ENCODE results near the gene GLUL.

DNA sequence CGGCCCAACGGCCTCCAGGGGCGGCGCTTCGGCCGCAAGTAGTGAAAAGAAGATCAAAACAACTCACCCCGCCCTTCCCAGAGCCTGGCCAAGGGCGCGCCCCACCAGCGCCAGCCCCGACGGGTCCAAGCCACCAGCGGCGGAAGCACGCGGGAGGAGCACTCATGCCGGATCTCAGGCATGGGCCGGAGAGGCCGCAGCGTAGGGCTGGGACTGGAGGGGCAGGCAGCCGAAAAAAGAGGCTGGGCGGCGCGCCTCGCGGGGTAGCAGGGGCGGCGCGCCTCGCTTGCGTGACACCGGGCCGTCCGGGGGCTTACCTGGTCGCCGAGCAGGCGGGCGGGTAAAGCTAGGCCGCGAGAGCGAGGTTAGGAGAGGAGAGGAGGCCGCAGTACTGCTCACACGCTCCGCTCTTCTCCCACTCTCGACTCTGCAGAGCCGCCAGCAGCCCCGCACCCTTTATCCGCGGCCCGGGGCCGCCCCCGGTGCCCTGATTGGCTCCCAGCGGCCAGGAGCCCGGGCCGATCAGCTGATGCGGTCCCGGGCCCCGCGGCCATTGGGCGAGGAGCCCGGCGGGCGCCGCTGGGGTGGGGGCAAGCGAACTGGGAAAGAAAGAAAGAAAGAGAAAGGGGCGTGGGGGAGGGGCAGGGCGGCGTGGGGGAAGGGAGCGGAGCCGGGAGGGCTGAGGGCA is at the start of gene GLUL:
- no peak for TF ChIP-seq EP300 (IDR thresholded peaks at IDR 0.05)
- TF ChIP-seq, protein P1, sequence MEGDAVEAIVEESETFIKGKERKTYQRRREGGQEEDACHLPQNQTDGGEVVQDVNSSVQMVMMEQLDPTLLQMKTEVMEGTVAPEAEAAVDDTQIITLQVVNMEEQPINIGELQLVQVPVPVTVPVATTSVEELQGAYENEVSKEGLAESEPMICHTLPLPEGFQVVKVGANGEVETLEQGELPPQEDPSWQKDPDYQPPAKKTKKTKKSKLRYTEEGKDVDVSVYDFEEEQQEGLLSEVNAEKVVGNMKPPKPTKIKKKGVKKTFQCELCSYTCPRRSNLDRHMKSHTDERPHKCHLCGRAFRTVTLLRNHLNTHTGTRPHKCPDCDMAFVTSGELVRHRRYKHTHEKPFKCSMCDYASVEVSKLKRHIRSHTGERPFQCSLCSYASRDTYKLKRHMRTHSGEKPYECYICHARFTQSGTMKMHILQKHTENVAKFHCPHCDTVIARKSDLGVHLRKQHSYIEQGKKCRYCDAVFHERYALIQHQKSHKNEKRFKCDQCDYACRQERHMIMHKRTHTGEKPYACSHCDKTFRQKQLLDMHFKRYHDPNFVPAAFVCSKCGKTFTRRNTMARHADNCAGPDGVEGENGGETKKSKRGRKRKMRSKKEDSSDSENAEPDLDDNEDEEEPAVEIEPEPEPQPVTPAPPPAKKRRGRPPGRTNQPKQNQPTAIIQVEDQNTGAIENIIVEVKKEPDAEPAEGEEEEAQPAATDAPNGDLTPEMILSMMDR (IDR thresholded peaks at IDR 0.05), result peak in 2 of 4 experiments; percentile 32 to 40

Measured in sigmoid colon (tissue), 4 donors.